SH-SY5Y (cell line): ENCODE measurements around the gene ACSM3.

Source experiments
- GATA2 ChIP-seq: IDR thresholded peaks from 2 replicates; pipeline ENCODE4 v1.6.1; 2011; ENCODE audit warnings: mild to moderate bottlenecking, low read depth, low read length
- GATA3 ChIP-seq: IDR thresholded peaks from 2 replicates; pipeline ENCODE4 v1.6.1; 2011; ENCODE audit warnings: low read depth, mild to moderate bottlenecking, low read length, moderate library complexity

DNA sequence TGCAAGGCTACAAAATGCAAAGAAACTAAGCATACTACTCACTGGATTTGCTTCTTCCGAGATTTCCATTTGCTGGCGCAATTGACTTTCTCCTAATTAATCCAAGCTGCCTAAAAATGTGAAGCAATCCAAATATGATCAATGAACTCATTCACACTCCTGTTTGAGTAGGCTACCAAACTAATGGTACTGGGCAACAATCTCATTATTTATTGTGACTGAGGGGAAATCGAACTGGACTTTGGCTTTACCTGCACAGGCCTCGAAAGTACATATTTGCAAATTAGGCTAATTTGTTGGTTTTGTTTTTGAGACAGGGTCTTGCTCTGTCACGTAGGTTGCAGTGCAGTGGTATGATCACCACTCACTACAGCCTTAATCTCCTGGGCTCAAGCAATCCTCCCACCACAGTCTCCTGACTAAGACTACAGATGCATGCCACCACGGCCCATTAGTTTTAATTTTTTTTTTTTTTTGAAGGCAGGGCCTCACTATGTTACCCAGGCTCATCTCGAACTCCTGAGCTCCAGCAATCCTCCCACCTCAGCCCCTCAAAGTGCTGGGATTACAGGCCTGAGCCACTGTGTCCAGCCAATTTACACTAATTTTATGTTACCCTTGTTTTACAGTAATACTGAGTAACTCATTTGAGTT, 39.9 kb downstream of the ACSM3 start:
- TF ChIP-seq GATA2 (no peak), GATA3 (no peak)
